Karpas-422 (cell line): ENCODE data around the gene SHB. TPM values are rescaled to one million over a fixed set of nuclear protein-coding genes. Genes with fewer than 3 reads are reported as not detected.

Experiments used
- DNase-seq: peaks from one replicate; pipeline ENCODE4 v3.0.0-alpha.2; 2015
- H2AFZ ChIP-seq: fragments of 200-600 bp; sonication (generic); 2 replicates; pipeline ENCODE4 v1.6.1; 2014; ENCODE audit warnings: antibody characterized with exemption, low read length, mixed read lengths
- H3K27ac ChIP-seq: fragments of 200-600 bp; sonication (generic); 2 replicates; pipeline ENCODE4 v1.5.1; 2014; ENCODE audit warnings: mild to moderate bottlenecking, low read length, moderate library complexity
- H3K27me3 ChIP-seq: fragments of 200-600 bp; sonication (generic); 2 replicates; pipeline ENCODE4 v1.6.1; 2014; ENCODE audit warnings: low read length, mixed read lengths
- H3K36me3 ChIP-seq: fragments of 200-600 bp; sonication (generic); 2 replicates; pipeline ENCODE4 v1.6.1; 2014; ENCODE audit warnings: low read length, mixed read lengths; ENCODE audit not compliant: insufficient read depth
- H3K4me1 ChIP-seq: fragments of 200-600 bp; sonication (generic); 2 replicates; pipeline ENCODE4 v1.6.1; 2014; ENCODE audit warnings: mild to moderate bottlenecking, low read length, mixed read lengths
- H3K4me2 ChIP-seq: fragments of 200-600 bp; sonication (generic); 2 replicates; pipeline ENCODE4 v1.6.1; 2014; ENCODE audit warnings: low read length, low read depth, mild to moderate bottlenecking; ENCODE audit not compliant: poor library complexity, severe bottlenecking
- H3K4me3 ChIP-seq: fragments of 200-600 bp; sonication (generic); 2 replicates; pipeline ENCODE4 v1.5.1; 2014; ENCODE audit warnings: mild to moderate bottlenecking, antibody characterized with exemption, low read length, mixed read lengths
- H3K79me2 ChIP-seq: fragments of 200-600 bp; sonication (generic); 2 replicates; pipeline ENCODE4 v1.6.1; 2014; ENCODE audit warnings: mild to moderate bottlenecking, low read length, mixed read lengths
- H3K9ac ChIP-seq: fragments of 200-600 bp; sonication (generic); 2 replicates; pipeline ENCODE4 v1.6.0; 2014; ENCODE audit warnings: low read length
- H3K9me2 ChIP-seq: fragments of 200-600 bp; sonication (generic), shearing (Covaris generic); replicated peaks from 2 replicates; pipeline ENCODE4 v1.6.0; 2014; ENCODE audit warnings: mild to moderate bottlenecking, low read length, moderate library complexity; ENCODE audit not compliant: insufficient read depth
- H3K9me3 ChIP-seq: fragments of 300-700, 200-600 bp; sonication (generic); 2 replicates; pipeline ENCODE4 v1.6.1; 2014; ENCODE audit warnings: low read length, mixed read lengths
- H4K20me1 ChIP-seq: fragments of 200-600 bp; sonication (generic); 2 replicates; pipeline ENCODE4 v1.6.1; 2014; ENCODE audit warnings: mild to moderate bottlenecking, antibody characterized with exemption, low read length, low read depth; ENCODE audit not compliant: insufficient read depth
- small RNA-seq: library from RNA; depleted of rRNA; stranded (forward); fragments of <200 nt; gene quantifications from one replicate; pipeline ENCODE3, GENCODE V24; 2014
- total RNA-seq: library from RNA; depleted of rRNA; stranded (reverse); fragments of >200 nt; shearing (Covaris generic); gene quantifications from 2 replicates; pipeline ENCODE4 v1.2.3, GENCODE V29; 2014; ENCODE audit warnings: low replicate concordance; rRNA removed

Gene SHB
- total RNA-seq, 1 experiment from 2014 or later, result 27.1 TPM

- DNase-seq, result no peak
- H3K9ac ChIP-seq, result no peak overlapping the region
- H3K27me3 ChIP-seq, result no peaks in the 10 kb centered on the region
- H3K4me3 ChIP-seq, result no peak overlapping the region
- H3K27ac ChIP-seq, result no peak overlapping the region
- no peaks in the 10 kb centered on the region for H3K79me2 ChIP-seq
- peaks cover 5% of the 10 kb centered on the region for H3K36me3 ChIP-seq
- no peak overlapping the region for H2AFZ ChIP-seq
- no peaks in the 10 kb centered on the region for H4K20me1 ChIP-seq
- H3K9me2 ChIP-seq, result no peaks in the 10 kb centered on the region
- no peak overlapping the region for H3K4me2 ChIP-seq
- no peaks in the 10 kb centered on the region for H3K9me3 ChIP-seq
- no peaks in the 10 kb centered on the region for H3K4me1 ChIP-seq
Observed at GRCh38 chr9:37873955-37874354, 195.1 kb downstream of the SHB start.

DNA sequence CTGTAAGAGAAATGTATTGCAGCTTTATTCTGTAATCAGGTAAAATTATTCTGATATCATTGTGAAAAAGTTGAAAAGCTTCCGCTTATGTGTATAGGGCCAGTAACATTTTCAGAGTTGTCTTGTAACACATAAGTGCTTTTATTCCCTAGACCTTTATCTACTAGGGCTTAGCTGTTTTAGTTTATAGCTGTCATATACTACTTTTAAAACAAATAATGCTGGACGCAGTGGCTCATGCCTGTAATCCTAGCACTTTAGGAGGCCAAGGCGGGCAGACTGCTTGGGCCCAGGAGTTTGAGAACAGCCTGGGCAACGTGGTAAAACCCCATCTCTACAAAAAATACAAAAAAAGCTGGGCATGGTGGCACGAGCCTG is 198.2 kb downstream of the SHB start:
- no peak overlapping the region for H3K9ac ChIP-seq
- H3K4me1 ChIP-seq, result no peaks in the 10 kb centered on the region
- H2AFZ ChIP-seq, result no peak overlapping the region
- no peak overlapping the region for H3K4me2 ChIP-seq
- no peaks in the 10 kb centered on the region for H4K20me1 ChIP-seq
- peaks cover 9% of the 10 kb centered on the region; the same call in 1 of the 2 replicates for H3K36me3 ChIP-seq
- no peak overlapping the region for H3K27ac ChIP-seq
- no peak overlapping the region for H3K4me3 ChIP-seq
- no peaks in the 10 kb centered on the region for H3K27me3 ChIP-seq
- no peaks in the 10 kb centered on the region for H3K9me2 ChIP-seq
- no peak for DNase-seq
- no peaks in the 10 kb centered on the region for H3K79me2 ChIP-seq
- no peaks in the 10 kb centered on the region for H3K9me3 ChIP-seq

DNA sequence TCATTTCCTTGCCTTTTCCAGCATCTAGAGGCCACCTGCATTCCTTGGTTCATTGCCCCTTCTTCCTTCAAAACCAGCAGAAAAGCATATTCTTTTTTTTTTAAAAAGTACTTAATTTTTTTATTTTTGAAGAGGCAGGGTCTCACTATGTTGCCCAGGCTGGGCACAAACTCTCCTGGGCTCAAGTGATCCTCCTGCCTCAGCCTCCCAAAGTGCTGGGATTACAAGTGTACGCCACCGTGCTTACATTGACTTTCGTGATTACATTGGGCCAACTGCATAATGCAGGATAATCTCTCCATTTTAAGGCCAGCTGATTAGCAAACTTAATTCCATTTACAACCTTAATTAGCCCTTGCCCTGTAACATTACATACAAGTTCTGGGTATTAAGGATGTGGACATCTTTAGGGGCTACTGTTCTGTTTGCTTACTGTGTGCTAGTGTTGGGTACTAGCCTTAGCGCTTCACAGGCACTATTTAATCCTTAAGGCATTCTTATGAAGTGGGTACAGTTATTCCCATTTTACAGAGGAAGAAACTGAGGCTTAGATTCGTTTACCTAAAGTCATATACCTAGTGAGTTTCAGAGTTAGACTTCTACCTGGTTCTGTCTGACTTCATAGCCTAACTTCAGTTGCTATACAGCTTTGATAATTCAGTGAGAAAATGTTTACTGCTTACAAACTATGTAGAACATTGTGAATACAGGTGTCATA is 198.8 kb downstream of the SHB start:
- peaks cover 10% of the 10 kb centered on the region; the same call in 1 of the 2 replicates for H3K36me3 ChIP-seq
- H3K4me2 ChIP-seq, result no peak overlapping the region
- H3K9ac ChIP-seq, result no peak overlapping the region
- H3K4me3 ChIP-seq, result no peak overlapping the region
- no peaks in the 10 kb centered on the region for H3K27me3 ChIP-seq
- DNase-seq, result no peak
- H3K79me2 ChIP-seq, result no peaks in the 10 kb centered on the region
- H2AFZ ChIP-seq, result no peak overlapping the region
- no peaks in the 10 kb centered on the region for H3K9me3 ChIP-seq
- no peaks in the 10 kb centered on the region for H4K20me1 ChIP-seq
- H3K27ac ChIP-seq, result no peak overlapping the region
- H3K4me1 ChIP-seq, result no peaks in the 10 kb centered on the region
- no peaks in the 10 kb centered on the region for H3K9me2 ChIP-seq

Small RNA genes within 50 kb of the gene (small RNA-seq; reads per million reads assigned to genes)
- not detected for gene RNU7-124P

Other genes starting within 250 kb of the SHB start
- gene SLC25A51, start 165.1 kb downstream of the SHB start, total RNA-seq, result 22.9 and 44.2 TPM in 2 replicates